COLO829 (cell line): Measurements from ENCODE around the gene DIS3L2.
"Not testable (repeated sequence)": the region's sequence is repeated elsewhere in the genome, so short reads cannot be mapped to it uniquely, and the experiment has no call there.

ENCODE experiments used
- DNase-seq: peaks from one replicate; pipeline ENCODE4 v3.0.0; 2012; ENCODE audit warnings: low spot score

The DIS3L2 gene

DNA sequence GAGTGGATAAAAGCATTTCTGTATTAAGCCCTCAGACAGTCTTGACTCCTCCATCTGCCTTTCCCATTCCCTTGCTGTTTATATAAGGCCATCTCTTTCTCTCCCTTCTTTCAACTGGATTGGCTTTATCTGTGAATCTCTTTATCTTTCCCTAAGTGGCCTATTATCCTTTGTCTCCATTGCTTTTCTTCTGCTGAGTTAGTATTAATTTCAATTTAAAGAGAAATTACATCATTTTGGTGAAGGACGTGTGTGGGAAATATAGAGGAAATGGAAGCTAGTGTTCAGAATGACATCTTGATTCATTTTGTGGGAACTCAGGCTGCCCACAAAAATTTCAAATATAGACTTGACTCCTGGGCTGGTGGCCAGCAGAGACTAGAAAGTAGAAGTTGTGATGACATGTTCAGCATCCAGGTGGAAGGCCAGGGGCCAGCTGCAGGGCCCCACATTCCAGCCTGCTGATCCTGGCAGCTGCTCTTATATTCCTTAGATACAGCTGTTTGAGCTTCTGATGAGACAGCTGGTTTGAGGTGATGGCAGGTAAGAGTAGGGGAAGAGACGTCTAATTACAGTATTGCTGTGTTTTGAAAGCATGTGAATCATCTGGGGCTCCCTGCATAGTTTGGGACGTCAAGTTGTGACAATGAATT is 52.3 kb downstream of the DIS3L2 start:
- DNase-seq: no peak

DNA sequence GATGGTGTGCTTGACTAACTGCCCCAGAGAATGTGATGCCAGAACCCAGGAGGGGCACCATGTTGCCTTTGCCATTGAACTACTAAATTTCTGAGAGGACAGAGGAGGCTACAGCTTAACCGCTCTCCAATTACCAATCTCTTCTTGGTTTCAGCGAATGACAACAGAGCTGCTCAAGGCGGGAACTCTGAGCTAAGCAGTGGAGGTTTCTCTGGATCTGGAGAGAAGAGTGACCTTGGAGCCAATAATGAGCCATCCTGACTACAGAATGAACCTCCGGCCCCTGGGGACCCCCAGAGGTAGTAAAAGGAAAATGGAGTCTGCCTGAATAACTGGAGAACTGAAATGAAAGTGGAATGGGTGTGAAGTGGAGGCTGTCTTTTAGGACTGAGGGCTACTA is 53.2 kb downstream of the DIS3L2 start:
- no peak for DNase-seq

DNA sequence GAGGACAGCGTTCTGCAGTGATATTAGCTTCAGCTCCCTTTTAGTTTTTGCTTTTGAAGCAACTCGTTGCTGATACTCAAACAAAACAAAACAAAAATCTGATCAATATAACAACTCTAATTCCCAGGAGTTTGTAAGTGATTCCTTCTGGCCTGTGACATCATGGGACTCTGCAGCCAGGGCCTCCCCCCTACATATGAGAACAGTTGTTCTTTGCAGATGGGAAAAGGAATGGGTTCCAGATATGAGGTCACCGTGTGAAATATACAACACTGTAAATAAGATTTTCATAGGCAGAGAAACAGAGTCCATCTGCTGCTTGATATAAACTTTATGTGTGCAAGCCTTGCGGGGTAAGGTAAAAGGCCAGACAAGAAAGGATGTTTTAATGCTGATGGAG is 56.7 kb downstream of the DIS3L2 start:
- no peak for DNase-seq

DNA sequence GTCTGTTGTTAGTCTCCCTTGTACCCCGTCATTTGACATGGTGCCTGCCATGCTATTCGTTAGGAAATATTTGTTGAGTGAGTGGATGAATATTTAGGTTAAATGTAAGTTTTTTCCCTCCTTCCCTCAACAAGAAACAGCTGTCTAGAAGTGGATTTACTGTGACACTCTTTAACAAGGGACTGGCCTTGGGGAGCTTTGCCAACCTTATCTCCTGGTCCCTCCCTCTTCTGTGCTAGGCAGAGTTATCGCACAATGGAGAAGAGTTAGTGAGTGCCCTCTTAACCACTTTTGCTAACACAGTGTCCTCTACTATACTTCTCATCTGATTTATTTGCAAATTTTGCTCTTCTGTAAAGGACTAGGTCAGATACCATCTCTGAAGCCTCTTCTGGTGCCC is 61.2 kb downstream of the DIS3L2 start:
- no peak for DNase-seq

DNA sequence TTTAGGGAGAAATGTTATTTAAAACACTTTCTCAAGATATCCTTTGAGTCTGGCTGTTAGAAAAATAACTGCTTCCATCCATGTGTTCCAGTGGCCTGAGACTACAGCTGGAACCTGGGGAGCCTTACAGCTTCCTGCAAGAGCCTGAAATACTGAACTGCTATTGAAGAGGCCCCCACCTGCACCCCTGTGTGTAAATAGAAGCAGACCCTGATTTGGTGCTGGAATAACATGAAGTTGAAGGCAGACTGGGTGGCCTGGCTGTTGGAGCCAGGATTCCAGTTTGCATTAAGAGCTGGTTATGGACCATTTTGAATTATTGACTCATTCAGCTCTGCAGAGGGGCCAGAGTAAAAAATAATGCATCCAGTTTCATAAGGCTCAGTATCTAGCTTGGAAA is 61.9 kb downstream of the DIS3L2 start:
- DNase-seq: no peak

DNA sequence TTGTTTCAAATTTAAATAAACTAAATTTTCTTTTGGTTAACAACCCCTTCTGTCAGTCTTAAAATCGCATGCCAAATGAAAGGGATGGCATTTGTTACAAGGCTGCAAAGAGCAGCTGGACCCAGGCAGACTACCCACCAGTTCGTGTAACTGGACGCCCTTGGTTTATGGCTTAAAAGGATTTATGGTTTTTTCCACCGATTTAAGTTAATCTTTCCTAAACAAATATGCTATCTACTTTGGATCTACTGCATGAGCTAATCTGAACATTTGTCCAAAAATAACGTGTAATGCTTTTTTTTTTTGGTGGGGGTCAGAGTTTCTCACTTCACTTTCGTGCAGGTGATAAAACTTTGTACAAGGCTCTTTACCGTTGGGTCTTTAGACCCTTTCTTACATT is 62.9 kb downstream of the DIS3L2 start:
- no peak for DNase-seq

DNA sequence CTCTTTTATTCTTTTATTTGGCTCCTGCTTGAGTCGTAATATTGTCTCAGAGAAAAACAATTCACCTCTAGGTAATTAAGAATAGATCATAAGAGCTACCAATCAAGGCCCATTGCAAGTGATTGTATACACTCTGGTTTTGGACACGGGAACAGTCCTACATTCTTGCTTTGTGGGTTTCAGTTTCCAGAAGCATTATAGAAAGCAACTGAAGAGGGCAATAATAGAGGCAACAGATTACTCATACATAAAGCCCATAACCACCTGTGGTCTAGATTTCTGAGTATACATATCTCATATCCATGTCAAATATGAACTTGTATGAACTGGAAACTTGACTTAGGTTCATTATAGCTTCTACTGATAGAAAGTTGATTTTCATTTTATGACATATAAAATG is 65.4 kb downstream of the DIS3L2 start:
- DNase-seq: no peak

DNA sequence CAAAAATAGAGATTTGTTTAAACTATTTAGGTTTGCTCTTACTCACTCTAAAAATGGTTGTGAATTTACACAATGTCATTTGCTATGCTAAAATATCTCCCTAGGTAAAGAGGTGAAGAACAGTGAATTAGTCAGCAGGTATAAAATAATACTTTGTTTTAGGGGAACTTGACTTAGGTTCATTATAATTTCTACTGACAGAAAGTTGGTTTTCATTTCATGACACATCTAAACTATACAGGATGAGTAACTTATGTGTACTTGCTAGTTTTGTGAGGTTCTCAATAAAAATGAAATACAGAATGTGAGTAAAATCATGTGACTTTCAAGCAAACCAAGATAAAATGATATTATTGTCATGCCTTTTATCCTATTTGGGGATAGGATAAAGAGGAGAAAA is 66.0 kb downstream of the DIS3L2 start:
- DNase-seq: no peak

DNA sequence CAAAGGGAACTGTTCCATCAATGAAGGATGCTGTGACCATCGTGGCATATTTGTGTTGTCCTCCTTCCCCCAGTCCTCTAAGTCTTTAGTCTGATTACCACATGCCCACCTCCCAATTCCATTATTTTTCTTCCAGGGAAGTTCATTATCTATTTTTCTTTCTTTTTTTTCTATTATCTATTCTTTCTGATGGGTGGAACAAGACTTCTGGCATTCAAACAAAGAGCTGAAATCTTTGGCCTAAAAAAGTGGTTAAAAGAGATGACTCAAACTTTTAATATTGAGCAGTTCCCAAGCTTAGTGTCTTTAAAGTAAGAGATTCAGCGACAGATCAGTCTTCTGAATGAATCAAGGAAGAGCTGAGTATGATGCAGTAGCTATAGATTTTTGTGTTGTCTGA is 66.6 kb downstream of the DIS3L2 start:
- DNase-seq: no peak

DNA sequence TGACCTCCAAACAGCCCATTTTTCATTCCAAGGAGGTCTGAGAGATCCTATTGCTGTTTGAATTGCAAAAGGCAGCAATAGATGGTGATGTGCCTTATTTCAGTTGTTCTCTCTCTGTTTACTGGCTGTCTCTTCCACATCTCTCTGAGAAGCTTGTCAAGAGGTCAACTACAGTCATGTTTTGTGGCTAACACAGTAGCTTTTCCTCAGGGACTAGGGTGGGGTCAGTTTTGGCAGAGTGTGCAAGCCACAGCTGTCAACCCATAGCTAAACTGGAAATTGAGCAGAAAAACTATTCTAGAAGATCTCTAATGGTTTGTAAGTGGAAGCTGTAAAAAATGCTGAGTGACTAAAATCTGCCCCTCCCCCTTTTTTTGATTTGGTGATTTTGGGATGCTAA is 67.1 kb downstream of the DIS3L2 start:
- no peak for DNase-seq

DNA sequence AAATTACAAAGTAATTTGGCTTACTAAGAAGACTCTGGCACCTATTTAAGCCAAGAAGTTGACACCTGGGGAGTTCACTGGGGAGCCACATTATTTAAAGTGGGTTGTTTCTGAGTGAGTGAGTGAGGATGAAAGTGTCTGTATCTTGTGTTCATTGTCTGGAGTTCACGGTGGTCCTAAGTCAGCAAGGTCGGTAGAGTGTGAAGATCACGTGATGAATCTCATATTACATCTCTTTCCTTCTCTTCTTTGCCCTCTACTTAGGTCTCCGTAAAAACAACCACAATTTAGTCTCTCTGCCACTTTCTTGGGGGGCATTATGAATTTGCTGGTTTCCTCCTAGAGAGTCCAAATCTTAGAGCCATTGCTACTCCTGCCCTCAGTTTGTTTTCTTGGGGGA is 67.8 kb downstream of the DIS3L2 start:
- no peak for DNase-seq

DNA sequence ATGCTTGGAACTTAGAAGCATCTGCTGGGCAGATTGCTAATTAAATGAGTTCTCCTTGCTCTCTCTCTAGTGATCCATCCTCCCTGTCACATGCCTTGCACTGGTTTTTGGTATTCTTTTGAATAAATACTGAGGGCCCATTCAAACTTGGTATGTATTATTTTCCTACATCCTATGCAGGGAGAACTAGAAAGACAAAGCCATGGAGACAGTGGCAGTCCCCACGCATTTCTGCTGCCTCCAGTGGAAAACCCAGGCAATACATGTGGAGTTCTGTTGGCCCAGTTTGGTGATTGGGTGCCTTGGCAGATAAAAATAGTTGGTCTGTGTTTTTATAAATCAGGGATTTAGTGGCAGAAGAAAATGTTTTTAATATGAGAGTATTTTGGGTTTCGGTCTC is 68.7 kb downstream of the DIS3L2 start:
- no peak for DNase-seq

DNA sequence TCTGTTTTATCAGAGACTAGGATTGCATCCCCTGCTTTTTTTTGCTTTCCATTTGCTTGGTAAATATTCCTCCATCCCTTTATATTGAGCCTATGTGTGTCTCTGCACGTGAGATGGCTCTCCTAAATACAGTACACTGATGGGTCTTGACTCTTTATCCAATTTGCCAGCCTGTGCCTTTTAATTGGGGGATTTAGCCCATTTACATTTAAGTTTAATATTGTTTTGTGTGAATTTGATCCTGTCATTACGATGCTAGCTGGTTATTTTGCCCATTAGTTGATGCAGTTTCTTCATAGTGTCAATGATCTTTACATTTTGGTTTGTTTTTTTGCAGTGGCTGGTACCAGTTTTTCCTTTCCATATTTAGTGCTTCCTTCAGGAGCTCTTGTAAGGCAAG is 73.8 kb downstream of the DIS3L2 start:
- not testable (repeated sequence) for DNase-seq

DNA sequence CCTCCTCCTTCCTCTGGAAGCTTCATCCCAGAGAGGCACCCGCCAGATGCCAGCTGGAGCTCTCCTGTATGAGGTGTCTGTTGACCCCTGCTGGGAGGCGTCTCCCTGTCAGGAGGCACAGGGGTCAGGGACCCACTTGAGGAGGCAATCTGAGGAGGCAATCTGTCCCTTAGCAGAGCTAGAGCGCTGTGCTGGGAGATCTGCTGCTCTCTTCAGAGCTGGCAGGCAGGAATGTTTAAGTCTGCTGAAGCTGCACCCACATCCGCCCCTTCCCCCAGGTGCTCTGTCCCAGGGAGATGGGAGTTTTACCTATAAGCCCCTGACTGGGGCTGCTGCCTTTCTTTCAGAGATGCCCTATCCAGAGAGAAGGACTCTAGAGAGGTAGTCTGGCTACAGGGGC is 75.4 kb downstream of the DIS3L2 start:
- not testable (repeated sequence) for DNase-seq

DNA sequence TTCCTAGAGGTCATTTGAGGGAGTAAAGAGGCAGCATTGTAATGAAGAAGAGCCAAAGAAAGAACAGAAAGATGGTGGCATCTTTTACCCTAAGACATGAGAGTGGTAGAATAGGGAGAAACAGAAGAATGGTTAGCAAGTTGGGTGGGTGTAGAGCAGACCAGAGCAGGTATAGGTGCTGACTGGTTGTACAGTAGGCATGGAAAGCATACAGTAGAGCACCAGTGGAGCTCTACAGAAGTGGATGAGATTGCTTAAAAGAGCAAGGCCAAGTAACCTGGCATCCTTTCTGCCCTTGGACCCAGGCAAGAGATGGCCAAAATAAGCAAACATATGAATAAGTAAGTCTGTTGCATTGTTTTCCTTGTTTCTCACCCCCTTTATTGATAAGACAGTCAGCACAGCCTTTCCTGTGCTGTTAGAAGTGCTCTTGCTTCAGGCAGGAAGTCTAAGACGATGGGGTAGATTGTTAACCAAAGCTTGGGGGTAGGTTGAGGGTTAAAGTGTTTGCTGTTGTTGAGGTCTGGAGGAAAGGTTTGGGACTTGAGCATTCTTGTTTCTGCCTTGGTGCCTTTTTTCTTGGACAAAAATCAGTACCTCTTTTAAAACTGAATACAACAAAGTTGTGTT is 76.9 kb downstream of the DIS3L2 start:
- no peak for DNase-seq

DNA sequence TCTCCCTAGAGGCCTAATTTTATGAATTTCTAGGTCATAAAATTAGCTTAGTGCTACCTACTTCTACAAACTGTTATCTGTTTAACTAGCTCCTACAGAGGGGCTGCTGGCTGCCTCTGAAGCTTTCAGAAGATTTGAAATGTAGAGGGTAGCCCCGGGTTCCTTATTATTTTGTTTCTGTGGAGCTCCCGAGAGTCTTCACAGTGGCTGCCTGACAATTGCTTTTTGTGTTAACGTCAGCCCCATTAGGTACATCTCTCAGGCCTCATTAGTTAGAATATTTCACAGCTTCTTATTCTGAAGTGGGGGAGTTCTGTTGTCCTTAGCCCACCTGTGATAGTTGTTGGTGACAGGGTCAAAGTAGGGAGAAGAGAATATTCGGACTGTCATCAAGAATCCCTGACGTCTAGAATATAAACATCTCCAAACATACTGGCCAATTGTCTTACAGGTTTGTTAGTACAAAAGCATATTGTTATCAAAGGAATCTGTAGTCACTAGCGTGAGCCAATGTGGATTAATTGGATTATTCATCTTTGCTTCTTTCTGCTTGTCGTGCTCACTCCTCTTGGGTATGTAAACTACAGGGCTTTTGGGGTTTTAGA is 77.5 kb downstream of the DIS3L2 start:
- DNase-seq: peak; percentile 32

DNA sequence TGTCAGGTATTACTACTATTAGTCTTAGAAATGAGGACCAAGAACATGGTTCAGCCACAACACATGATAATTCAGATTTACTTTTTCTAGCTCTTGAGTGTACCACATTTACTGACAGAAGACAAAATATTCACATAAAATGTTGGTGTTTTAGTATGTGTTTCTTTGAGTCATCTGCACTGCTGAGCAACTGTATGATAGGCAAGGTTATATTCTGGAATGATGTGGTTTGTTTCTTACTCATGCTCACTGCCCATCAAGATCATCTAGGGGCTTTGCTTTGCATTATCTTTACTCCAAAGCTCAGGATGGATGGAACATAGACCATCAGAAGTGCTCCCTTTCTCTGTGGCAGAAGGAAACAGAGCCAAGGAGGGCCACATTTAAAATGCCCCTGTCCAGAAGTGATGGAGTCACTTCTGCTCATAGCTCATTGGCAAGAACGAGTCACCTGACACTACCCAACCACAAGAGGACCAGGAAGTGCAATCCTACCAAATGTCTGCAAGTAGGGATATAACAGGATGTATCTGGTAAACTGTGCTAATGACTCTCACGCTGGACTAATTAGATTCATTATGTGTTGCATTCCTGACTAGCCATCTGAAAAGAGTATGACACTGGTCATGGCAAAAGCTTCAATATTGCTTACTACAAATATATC is 81.5 kb downstream of the DIS3L2 start:
- no peak for DNase-seq

DNA sequence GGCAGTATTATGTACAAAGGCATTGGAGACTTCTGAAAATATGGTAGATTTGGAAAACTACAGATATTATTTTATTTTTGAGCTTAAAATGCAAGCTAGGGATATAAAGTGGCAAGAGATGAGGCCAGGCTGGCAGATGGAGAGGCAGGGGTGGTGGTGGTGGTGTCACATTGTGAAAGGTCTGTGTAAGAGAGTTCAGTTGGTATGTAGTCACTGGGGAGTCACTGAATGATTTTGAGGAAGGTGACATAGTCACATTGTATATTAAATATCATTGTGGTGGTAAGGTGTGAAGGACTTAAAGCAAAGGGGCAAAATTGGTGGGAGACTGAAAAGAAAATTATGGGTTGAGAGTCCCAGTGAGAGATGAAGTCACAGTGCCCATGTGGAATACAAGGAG is 82.5 kb downstream of the DIS3L2 start:
- DNase-seq: no peak

DNA sequence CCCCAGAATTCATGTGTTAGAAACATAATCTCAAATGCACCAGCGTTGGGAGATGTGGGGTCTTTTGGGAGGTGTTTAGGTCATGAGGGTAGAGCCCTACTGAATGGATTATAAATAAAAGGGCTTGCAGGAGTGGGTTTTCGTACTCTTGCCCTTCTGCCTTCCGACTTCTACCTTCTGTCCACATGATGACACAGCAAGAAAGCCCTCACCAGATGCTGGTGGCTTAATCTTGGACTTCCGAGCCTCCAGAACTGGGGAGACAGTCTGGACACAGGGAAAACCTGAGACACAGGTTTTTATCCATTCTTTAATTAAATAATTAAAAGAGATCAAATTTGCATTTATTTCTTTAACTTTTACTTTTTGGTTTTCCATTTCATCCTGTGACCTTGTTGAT is 87.8 kb downstream of the DIS3L2 start:
- DNase-seq: no peak

DNA sequence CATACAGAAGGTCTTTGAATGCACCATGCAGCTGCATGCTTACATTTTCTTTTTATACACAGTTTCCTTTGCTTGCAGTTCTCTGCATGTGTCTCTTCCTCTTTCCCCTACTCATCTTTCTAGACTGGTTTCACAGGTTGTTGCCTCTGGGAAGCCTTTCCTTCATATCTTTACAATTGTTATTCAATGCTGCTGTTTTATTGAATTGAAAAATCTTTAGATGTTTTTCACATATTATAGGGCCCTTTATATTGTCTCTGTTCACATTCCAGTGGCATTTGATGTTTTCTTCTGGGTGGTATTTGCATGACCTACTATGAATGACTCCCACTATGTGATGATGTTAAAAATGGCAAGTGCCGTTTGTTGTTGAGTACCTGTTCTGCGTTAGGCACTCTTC is 91.1 kb downstream of the DIS3L2 start:
- DNase-seq: no peak

DNA sequence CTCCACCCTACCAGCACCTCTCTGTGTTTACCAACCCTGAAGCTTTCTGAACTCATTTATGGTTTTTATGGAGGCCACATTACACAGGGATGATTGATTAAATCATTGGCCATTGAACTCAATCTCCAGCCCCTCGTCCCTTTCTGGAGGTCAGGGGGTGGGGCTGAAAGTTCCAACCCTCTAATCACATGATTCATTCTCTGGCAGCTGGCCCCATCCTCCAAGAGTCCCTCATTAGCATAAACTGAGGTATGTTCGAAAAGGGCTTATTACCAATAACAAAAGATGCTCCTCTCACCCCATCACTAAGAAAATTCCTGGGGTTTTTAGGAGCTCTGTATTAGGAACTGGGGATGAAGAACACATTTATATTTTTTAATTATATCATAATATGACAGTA is 92.3 kb downstream of the DIS3L2 start:
- DNase-seq: no peak

DNA sequence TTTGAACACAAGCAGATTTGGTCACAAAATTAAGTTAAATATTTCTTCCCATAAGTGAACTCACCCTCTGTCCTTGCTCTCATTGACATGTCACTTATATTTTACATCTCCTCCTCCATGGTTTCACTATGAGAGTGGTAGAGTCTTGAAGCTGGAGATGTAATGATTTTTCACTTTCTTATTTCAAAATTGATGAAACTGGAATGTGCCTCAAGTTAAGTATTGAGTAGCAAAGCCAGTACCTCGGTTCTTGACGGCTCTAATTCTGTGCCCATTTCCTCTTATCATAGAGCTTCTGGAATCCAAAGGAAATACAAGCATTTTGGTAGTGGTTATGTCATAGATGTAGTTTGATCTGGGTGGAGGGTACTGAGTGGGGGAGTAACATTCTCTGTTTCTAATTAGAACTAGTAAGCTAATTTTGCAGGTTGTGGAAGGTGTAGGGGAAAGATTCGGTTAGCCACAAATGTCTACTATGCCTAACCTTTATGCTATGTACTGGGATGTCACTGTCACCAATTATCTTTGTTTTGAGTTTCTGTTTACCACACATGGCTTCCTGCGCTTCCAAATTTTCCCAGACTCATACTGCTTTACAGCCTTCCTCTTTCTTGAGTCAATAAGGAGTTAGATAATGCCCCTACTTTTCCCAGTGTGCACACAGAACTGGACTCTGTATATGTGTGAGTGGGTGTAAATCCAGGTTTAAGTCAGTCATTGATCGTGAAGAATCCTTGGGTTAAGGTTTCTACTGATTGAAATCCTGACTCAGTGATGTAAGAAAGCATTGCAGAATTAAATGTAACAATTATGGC is 96.8 kb downstream of the DIS3L2 start:
- DNase-seq: no peak

DNA sequence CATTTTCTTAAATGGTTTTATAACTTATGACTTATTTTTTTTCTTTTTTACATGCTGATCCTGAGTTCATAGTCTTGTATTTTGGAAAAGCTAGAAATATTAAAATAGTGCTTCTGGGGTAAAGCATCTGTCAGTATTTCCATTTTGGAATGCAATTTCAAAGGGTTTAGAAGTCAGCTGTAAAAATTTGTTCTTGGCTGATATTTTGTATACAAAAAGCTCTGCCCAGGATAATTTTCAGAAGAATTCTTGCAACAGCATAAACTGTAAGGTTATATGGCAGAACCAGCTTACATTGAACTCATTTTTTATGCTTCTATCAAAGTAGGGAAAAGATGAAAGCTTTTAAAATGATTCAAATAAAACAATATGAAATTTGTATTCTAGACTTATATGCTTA is 97.4 kb downstream of the DIS3L2 start:
- DNase-seq: no peak
